Smooth muscle cell (in vitro differentiated cells): ENCODE results near the gene KDM2B. TPM values are rescaled to one million over a fixed set of nuclear protein-coding genes. Genes with fewer than 3 reads are reported as not detected.

Experiments
- DNase-seq: peaks from one replicate; lab custom pipeline; 2025; ENCODE audit not compliant: unreplicated experiment; lab: John Stamatoyannopoulos, UW
- H2AFZ ChIP-seq: fragments of 200-600 bp; sonication (generic); 2 replicates; pipeline ENCODE4 v1.6.0; 2016; ENCODE audit warnings: antibody characterized with exemption, low read depth, mild to moderate bottlenecking
- H3F3A ChIP-seq: fragments of 200-600 bp; sonication (generic); 2 replicates; pipeline ENCODE4 v1.6.0; 2017; ENCODE audit warnings: antibody characterized with exemption, low read depth
- H3K27ac ChIP-seq: fragments of 200-600 bp; sonication (generic); 2 replicates; pipeline ENCODE4 v1.5.1; 2016; ENCODE audit warnings: low read depth, mild to moderate bottlenecking
- H3K27me3 ChIP-seq: fragments of 200-600 bp; sonication (generic); 2 replicates; pipeline ENCODE4 v1.6.1; 2016; ENCODE audit warnings: low read depth, mild to moderate bottlenecking
- H3K36me3 ChIP-seq: fragments of 200-600 bp; sonication (generic); 2 replicates; pipeline ENCODE4 v1.5.1; 2016; ENCODE audit warnings: low read depth
- H3K4me1 ChIP-seq: fragments of 200-600 bp; sonication (generic); 2 replicates; pipeline ENCODE4 v1.5.1; 2016; ENCODE audit warnings: low read depth
- H3K4me2 ChIP-seq: fragments of 200-600 bp; sonication (generic); 2 replicates; pipeline ENCODE4 v1.6.0; 2016; ENCODE audit warnings: mild to moderate bottlenecking
- H3K4me3 ChIP-seq: fragments of 200-600 bp; sonication (generic); 2 replicates; pipeline ENCODE4 v1.5.1; 2016; ENCODE audit warnings: mild to moderate bottlenecking
- H3K79me2 ChIP-seq: fragments of 200-600 bp; sonication (generic); 2 replicates; pipeline ENCODE4 v1.6.0; 2016; ENCODE audit warnings: low read depth, mild to moderate bottlenecking
- H3K9ac ChIP-seq: fragments of 200-600 bp; sonication (generic); 2 replicates; pipeline ENCODE4 v1.6.0; 2016; ENCODE audit warnings: low read depth
- H3K9me3 ChIP-seq: fragments of 200-600 bp; sonication (generic); replicated peaks from 2 replicates; pipeline ENCODE4 v1.5.1; 2016; ENCODE audit warnings: low read depth
- H4K20me1 ChIP-seq: fragments of 200-600 bp; sonication (generic); 2 replicates; pipeline ENCODE4 v1.6.0; 2016; ENCODE audit warnings: low read depth
- CTCF ChIP-seq: fragments of 200-600 bp; sonication (generic); IDR thresholded peaks from 2 replicates; pipeline ENCODE4 v1.5.1; 2017; ENCODE audit warnings: borderline replicate concordance, mild to moderate bottlenecking, antibody characterized with exemption; ENCODE audit not compliant: insufficient read depth, poor library complexity, severe bottlenecking
- WGBS: methylation state at CpG from one replicate; pipeline ENCODE4 v1.1.7; 2016; ENCODE audit warnings: low lambda C conversion rate; 5-methylcytosine and 5-hydroxymethylcytosine counted together
- polyA plus RNA-seq: library from polyadenylated mRNA; unstranded; fragments of >200 nt; fragmentation: Nextera tagmentation; extraction: Ambion mirVana; gene quantifications from 2 replicates; pipeline ENCODE4 v1.2.1, GENCODE V29; 2016
- total RNA-seq: library from RNA; depleted of rRNA; stranded (reverse); fragments of >200 nt; gene quantifications from 2 replicates; pipeline ENCODE4 v1.2.3, GENCODE V29; 2014

Gene KDM2B
- total and polyA plus RNA-seq, 2 experiments from 2014 or later: 16.3 to 34.9 TPM

- Histone ChIP-seq H3K9me3 (no peaks in the 10 kb centered on the region), H4K20me1 (peaks cover 64% of the 10 kb centered on the region), H3K27me3 (no peaks in the 10 kb centered on the region), H3K4me2 (no peak overlapping the region), H3K36me3 (no peaks in the 10 kb centered on the region), H2AFZ (no peak overlapping the region), H3F3A (no peaks in the 10 kb centered on the region), H3K4me1 (no peaks in the 10 kb centered on the region), H3K27ac (no peak overlapping the region), H3K4me3 (no peak overlapping the region), H3K9ac (no peak overlapping the region), H3K79me2 (peaks cover 20% of the 10 kb centered on the region)
- WGBS: 70% methylated on average over 35 of the region's 35 CpGs
- no peak for DNase-seq
- no peak for TF ChIP-seq CTCF
Measured at GRCh38 chr12:121452340-121452984, 128.4 kb downstream of the KDM2B start.

GRCh38 chr12:121451961-121452339 is 128.9 kb downstream of the KDM2B start:
- no peak overlapping the region for H2AFZ ChIP-seq
- peak overlapping the region; percentile 7 for H3K27ac ChIP-seq
- H4K20me1 ChIP-seq: peaks cover 64% of the 10 kb centered on the region
- WGBS: 76% methylated on average over 4 of the region's 4 CpGs
- TF ChIP-seq CTCF: no peak
- no peaks in the 10 kb centered on the region for H3K9me3 ChIP-seq
- H3K36me3 ChIP-seq: no peaks in the 10 kb centered on the region
- no peak overlapping the region for H3K4me3 ChIP-seq
- no peak for DNase-seq
- H3F3A ChIP-seq: no peaks in the 10 kb centered on the region
- no peaks in the 10 kb centered on the region for H3K4me1 ChIP-seq
- peaks cover 19% of the 10 kb centered on the region for H3K79me2 ChIP-seq
- no peak overlapping the region for H3K9ac ChIP-seq
- H3K4me2 ChIP-seq: no peak overlapping the region
- H3K27me3 ChIP-seq: no peaks in the 10 kb centered on the region

- no peak overlapping the region for H3K9ac ChIP-seq
- H3K79me2 ChIP-seq: peaks cover 6% of the 10 kb centered on the region
- peaks cover 40% of the 10 kb centered on the region for H4K20me1 ChIP-seq
- H3K4me2 ChIP-seq: no peak overlapping the region
- H3K27me3 ChIP-seq: no peaks in the 10 kb centered on the region
- H2AFZ ChIP-seq: no peak overlapping the region
- H3K9me3 ChIP-seq: no peaks in the 10 kb centered on the region
- H3K36me3 ChIP-seq: peaks cover 4% of the 10 kb centered on the region
- no peak overlapping the region for H3K27ac ChIP-seq
- H3F3A ChIP-seq: no peaks in the 10 kb centered on the region
- no peak for DNase-seq
- WGBS: 96% methylated on average over 16 of the region's 16 CpGs
- H3K4me1 ChIP-seq: no peaks in the 10 kb centered on the region
- H3K4me3 ChIP-seq: no peak overlapping the region
- no peak for TF ChIP-seq CTCF
Measured at GRCh38 chr12:121448771-121449315, 132.0 kb downstream of the KDM2B start.

- Histone ChIP-seq H3K27me3 (no peaks in the 10 kb centered on the region), H3K4me3 (no peak overlapping the region), H3K36me3 (peaks cover 4% of the 10 kb centered on the region), H3K9ac (no peak overlapping the region), H3F3A (no peaks in the 10 kb centered on the region), H2AFZ (no peak overlapping the region), H3K27ac (no peak overlapping the region), H3K9me3 (no peaks in the 10 kb centered on the region), H4K20me1 (peaks cover 32% of the 10 kb centered on the region), H3K79me2 (peaks cover 6% of the 10 kb centered on the region), H3K4me2 (no peak overlapping the region), H3K4me1 (no peaks in the 10 kb centered on the region)
- WGBS: 98% methylated on average over 3 of the region's 3 CpGs
- TF ChIP-seq CTCF: no peak
- no peak for DNase-seq
Measured at GRCh38 chr12:121446750-121447149, 134.1 kb downstream of the KDM2B start.
